ENCODE results near the gene NHEJ1.
A peak's percentile ranks its signal among the peaks of the same experiment; 100 is the strongest.

NHEJ1 gene

GRCh38 chr2:219158025-219158424 lies 2.6 kb downstream of the NHEJ1 start:
- no peak for TF ChIP-seq CTCF (conservative IDR thresholded peaks at IDR 0.05)
- H3K27ac ChIP-seq = no peak overlapping the region

DNA sequence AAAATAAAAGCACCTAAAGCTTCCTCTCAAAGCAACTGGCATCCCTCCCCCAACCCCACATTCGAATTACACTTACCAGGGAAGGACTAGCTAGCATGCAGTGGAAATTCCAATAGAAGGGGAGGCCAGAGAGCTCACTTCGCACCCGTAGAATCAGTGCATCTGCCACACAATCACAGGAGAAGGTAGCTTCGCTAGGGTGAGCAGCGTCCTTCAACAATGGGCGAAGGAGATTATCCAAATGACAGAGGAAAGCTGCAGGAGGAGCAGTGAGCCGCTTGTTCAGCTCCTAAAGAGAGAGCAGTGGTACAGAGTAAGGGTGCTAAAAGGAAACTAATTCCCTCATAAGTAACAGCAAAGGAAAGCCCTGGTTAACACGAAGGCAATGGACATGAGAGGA lies 3.2 kb downstream of the NHEJ1 start:
- TF ChIP-seq CTCF (conservative IDR thresholded peaks at IDR 0.05) = no peak
- no peak overlapping the region for H3K27ac ChIP-seq

DNA sequence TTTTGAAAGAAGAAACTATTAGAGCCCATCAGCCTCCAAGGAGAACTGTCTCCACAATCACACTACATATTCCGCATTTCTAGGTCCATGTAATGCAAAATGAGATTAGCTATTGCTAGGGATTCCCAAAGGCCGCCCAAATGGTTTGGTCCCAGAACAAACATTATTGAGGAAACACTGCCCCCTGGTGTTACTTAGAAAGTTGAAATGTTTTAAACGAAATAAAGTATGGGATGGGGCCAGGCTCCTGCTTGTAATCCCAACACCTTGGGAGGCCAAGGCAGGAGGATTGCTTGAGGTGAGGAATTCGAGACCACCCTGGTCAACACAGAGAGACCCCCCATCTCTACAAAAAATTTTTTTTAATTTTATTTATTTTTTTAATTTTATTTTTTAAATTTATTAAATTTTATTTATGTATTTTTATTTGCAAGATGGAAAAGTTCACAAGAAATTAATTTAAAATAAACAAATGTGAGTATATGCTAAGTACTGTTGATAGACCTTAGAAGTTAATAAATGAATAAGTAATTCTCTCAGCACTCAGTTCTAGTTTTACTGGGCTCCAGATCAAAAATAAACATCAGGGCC lies 5.5 kb downstream of the NHEJ1 start:
- peak; percentile 57 for TF ChIP-seq CTCF (conservative IDR thresholded peaks at IDR 0.05)
- no peak overlapping the region for H3K27ac ChIP-seq

- H3K27ac ChIP-seq = peak overlapping the region; percentile 72
- no peak for TF ChIP-seq CTCF (conservative IDR thresholded peaks at IDR 0.05)
These were observed 10.9 kb downstream of the NHEJ1 start for GRCh38 chr2:219149667-219150066.

- no peak overlapping the region for H3K27ac ChIP-seq
- TF ChIP-seq CTCF (conservative IDR thresholded peaks at IDR 0.05) = no peak
These were observed 18.3 kb downstream of the NHEJ1 start for GRCh38 chr2:219142329-219142728.

DNA sequence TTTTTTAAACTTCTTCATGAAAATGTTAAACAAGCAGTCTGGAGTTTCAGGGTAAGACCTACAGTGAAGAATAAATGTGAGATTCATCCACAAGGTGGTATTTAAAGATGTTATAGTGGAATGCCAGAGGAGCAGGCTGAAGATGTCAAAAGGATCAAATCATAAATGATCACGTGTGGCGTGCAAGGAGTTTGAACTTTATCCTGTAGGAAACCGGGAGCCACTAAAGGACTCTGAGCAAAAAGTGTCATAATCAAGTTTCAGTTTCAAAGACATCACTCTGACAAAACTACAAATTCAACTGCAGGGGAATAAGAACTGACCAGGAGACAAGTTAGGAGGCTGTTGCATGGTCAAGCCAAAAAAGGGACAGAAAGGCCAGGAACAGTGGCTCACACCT lies 19.9 kb downstream of the NHEJ1 start:
- TF ChIP-seq CTCF (conservative IDR thresholded peaks at IDR 0.05) = no peak
- H3K27ac ChIP-seq = no peak overlapping the region

GRCh38 chr2:219133976-219134375 lies 26.6 kb downstream of the NHEJ1 start:
- no peak overlapping the region for H3K27ac ChIP-seq
- TF ChIP-seq CTCF (conservative IDR thresholded peaks at IDR 0.05) = no peak
